ENCODE data around the gene IGFL1.

- TF ChIP-seq CTCF (IDR thresholded peaks at IDR 0.05) (no peak), POLR2A (IDR thresholded peaks at IDR 0.05) (no peak)
Observed at GRCh38 chr19:46206682-46207081, 22.9 kb upstream of the IGFL1 start.

All from esophagus squamous epithelium (tissue), 4 donors.